ENCODE measurements around the gene ING4. TPM values are rescaled to one million over a fixed set of nuclear protein-coding genes. Genes with fewer than 3 reads are reported as not detected.
A peak's percentile ranks its signal among the peaks of the same experiment; 100 is the strongest.

Gene ING4
- total RNA-seq, 1 donor from 2014 or later: 110 TPM

- no peak within 1 kb of the TSS for H3K27ac Mint-ChIP-seq
- peaks cover 67% of the 10 kb centered on the region for H3K27me3 Mint-ChIP-seq
- H3K4me1 Mint-ChIP-seq (ENCODE audit: low read depth): peaks cover 5% of the 10 kb centered on the region
- no peaks in the 10 kb centered on the region for H3K36me3 Mint-ChIP-seq (ENCODE audit: insufficient read depth)
- H3K4me3 Mint-ChIP-seq (ENCODE audit: low read depth): no peak within 1 kb of the TSS
- TF ChIP-seq, protein P1, sequence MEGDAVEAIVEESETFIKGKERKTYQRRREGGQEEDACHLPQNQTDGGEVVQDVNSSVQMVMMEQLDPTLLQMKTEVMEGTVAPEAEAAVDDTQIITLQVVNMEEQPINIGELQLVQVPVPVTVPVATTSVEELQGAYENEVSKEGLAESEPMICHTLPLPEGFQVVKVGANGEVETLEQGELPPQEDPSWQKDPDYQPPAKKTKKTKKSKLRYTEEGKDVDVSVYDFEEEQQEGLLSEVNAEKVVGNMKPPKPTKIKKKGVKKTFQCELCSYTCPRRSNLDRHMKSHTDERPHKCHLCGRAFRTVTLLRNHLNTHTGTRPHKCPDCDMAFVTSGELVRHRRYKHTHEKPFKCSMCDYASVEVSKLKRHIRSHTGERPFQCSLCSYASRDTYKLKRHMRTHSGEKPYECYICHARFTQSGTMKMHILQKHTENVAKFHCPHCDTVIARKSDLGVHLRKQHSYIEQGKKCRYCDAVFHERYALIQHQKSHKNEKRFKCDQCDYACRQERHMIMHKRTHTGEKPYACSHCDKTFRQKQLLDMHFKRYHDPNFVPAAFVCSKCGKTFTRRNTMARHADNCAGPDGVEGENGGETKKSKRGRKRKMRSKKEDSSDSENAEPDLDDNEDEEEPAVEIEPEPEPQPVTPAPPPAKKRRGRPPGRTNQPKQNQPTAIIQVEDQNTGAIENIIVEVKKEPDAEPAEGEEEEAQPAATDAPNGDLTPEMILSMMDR (IDR thresholded peaks at IDR 0.05; ENCODE audit: unreplicated experiment): no peak
- H3K9me3 Mint-ChIP-seq (ENCODE audit: low read depth): no peaks in the 10 kb centered on the region
- no peak for DNase-seq (ENCODE audit: low spot score, unreplicated experiment)
These were observed 26.9 kb downstream of the ING4 start, which contains the start of gene LPAR5 for GRCh38 chr12:6635856-6636531. LPAR5 (minus strand) TSS chr12:6635959; CDS start chr12:6621248, 14,711 bp downstream.

GRCh38 chr12:6635375-6635855 lies 27.5 kb downstream of the ING4 start:
- H3K4me3 Mint-ChIP-seq (ENCODE audit: low read depth): no peak overlapping the region

DNA sequence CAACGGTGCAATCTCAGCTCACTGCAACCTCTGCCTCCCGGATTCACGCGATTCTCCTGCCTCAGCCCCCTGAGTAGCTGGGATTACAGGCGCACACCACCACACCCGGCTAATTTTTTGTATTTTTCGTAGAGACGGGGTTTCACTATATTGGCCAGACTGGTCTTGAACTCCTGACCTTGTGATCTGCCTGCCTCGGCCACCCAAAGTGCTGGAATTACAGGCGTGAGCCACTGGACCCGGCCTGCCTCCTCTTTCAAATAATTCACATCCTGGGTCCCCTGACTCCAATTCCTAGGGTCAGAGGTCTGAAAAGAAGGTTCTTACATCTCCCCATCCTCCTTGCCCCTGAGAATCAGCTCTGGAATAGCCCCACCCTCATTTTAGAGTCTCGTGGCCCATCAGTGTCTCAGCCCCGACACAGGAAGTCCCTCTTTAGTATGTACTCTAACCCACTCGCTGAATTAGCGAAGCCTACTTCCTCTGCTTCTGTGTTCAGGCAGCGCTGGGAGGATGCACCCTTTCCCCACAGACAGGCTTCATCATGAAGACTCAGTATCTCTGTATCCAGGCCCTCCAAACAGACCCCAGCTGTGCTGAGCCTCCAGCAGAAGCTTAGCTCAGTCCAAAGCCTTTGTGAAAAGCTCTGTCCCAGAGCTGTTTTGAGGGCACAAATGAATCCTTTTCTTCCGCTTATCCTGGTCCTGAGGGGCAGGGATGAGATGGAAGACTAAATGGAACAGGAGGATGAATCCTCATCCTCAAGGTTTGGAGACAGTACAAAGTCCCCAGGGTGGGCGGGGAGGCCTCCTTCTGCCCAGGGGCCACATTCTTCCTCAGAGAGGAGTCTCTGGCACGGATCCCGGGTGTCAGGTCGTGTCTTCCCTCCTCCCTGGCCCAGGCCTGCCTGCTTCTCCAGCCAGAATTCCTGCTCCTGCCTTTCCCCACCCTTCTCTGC lies 30.6 kb downstream of the ING4 start:
- Mint-ChIP-seq H3K9me3 (ENCODE audit: low read depth) (no peaks in the 10 kb centered on the region), H3K27me3 (peaks cover 48% of the 10 kb centered on the region), H3K4me1 (ENCODE audit: low read depth) (peaks cover 5% of the 10 kb centered on the region), H3K27ac (peak overlapping the region; percentile 70), H3K36me3 (ENCODE audit: insufficient read depth) (no peaks in the 10 kb centered on the region), H3K4me3 (ENCODE audit: low read depth) (no peak overlapping the region)
- TF ChIP-seq, protein P1 (IDR thresholded peaks at IDR 0.05; ENCODE audit: unreplicated experiment): no peak
- no peak for DNase-seq (ENCODE audit: low spot score, unreplicated experiment)

More at GRCh38 chr12:6635375-6635855, 27.5 kb downstream of the ING4 start:
- peaks cover 65% of the 10 kb centered on the region for H3K27me3 Mint-ChIP-seq
- peaks cover 5% of the 10 kb centered on the region for H3K4me1 Mint-ChIP-seq (ENCODE audit: low read depth)
- TF ChIP-seq, protein P1 (IDR thresholded peaks at IDR 0.05; ENCODE audit: unreplicated experiment): no peak
- no peaks in the 10 kb centered on the region for H3K36me3 Mint-ChIP-seq (ENCODE audit: insufficient read depth)
- no peak overlapping the region for H3K27ac Mint-ChIP-seq
- H3K9me3 Mint-ChIP-seq (ENCODE audit: low read depth): no peaks in the 10 kb centered on the region
- DNase-seq (ENCODE audit: low spot score, unreplicated experiment): no peak

- no peak for DNase-seq (ENCODE audit: low spot score, unreplicated experiment)
- TF ChIP-seq, protein P1 (IDR thresholded peaks at IDR 0.05; ENCODE audit: unreplicated experiment): no peak
- H3K9me3 Mint-ChIP-seq (ENCODE audit: low read depth): no peaks in the 10 kb centered on the region
- H3K27ac Mint-ChIP-seq: no peak overlapping the region
- H3K4me3 Mint-ChIP-seq (ENCODE audit: low read depth): no peak overlapping the region
- H3K27me3 Mint-ChIP-seq: peaks cover 50% of the 10 kb centered on the region
- H3K36me3 Mint-ChIP-seq (ENCODE audit: insufficient read depth): no peaks in the 10 kb centered on the region
- peaks cover 5% of the 10 kb centered on the region for H3K4me1 Mint-ChIP-seq (ENCODE audit: low read depth)
These were observed 31.4 kb downstream of the ING4 start for GRCh38 chr12:6631549-6631961.

DNA sequence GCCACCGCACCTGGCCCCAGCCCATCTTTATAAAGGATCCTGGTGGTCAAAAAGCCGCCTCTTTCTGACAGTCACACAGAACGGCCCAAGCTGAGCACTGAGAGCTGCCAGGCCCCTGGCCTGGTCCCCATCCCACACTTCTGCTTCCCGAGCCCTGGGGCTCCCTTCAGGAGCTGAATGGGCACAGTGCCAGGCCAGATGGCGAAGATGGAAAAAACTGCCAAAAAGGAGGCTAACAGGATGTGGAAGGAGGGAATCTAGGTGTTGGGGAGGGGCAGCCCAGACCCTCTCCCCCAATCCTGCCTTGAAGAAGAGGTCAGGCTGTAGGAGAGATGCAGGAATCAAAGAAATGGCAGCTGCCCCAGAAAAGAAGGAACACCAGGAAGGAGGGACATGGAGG lies 32.2 kb downstream of the ING4 start:
- peaks cover 45% of the 10 kb centered on the region for H3K27me3 Mint-ChIP-seq

More for the DNA sequence above, 32.2 kb downstream of the ING4 start:
- TF ChIP-seq, protein P1 (IDR thresholded peaks at IDR 0.05; ENCODE audit: unreplicated experiment): no peak
- no peak for DNase-seq (ENCODE audit: low spot score, unreplicated experiment)
- no peak overlapping the region for H3K4me3 Mint-ChIP-seq (ENCODE audit: low read depth)
- H3K9me3 Mint-ChIP-seq (ENCODE audit: low read depth): no peaks in the 10 kb centered on the region
- no peak overlapping the region for H3K27ac Mint-ChIP-seq
- H3K36me3 Mint-ChIP-seq (ENCODE audit: insufficient read depth): no peaks in the 10 kb centered on the region
- peaks cover 3% of the 10 kb centered on the region for H3K4me1 Mint-ChIP-seq (ENCODE audit: low read depth)

Data from progenitor cell of endocrine pancreas (in vitro differentiated cells).